PC-3 (cell line): Measurements from ENCODE around the gene TKT. TPM values are rescaled to one million over a fixed set of nuclear protein-coding genes. Genes with fewer than 3 reads are reported as not detected.

Experiments used
- ATAC-seq: fragments of 200-7000 bp; cut with Tn5 transposase; 2 replicates; pipeline ENCODE4 v1.9.1; 2020; ENCODE audit warnings: mild to moderate bottlenecking, moderate library complexity
- BruUV-seq: library from RNA; stranded (reverse); fragments of 400-500 nt; replicated peaks from 2 replicates; lab custom pipeline; 2021; lab: Mats Ljungman, UMichigan
- CTCF ChIA-PET: fragments of 300-600 bp; sonication (Branson Sonifier 250); formaldehyde crosslinking; loops from one replicate; lab custom pipeline; 2022; ENCODE audit warnings: antibody characterized with exemption; lab: Charles Lee
- POLR2A ChIA-PET: fragments of 300-600 bp; sonication (Branson Sonifier 250); formaldehyde crosslinking; loops from one replicate; lab custom pipeline; 2022; ENCODE audit warnings: antibody characterized with exemption; ENCODE audit not compliant: unreplicated experiment; lab: Charles Lee
- DNase-seq: peaks from one replicate; pipeline ENCODE4 v3.0.0-alpha.2; 2015
- H2AFZ ChIP-seq: fragments of 300-600 bp; sonication (generic); 2 replicates; pipeline ENCODE4 v1.6.0; 2016; ENCODE audit warnings: antibody characterized with exemption, low read length
- H3F3A ChIP-seq: fragments of 300-600 bp; sonication (generic); one replicate; pipeline ENCODE4 v1.6.0; 2017; ENCODE audit warnings: antibody characterized with exemption, low read length, control low read depth, mild to moderate bottlenecking; ENCODE audit not compliant: unreplicated experiment
- H3K27ac ChIP-seq: fragments of 300-600 bp; sonication (generic); 2 replicates; pipeline ENCODE4 v1.5.1; 2016; ENCODE audit warnings: mild to moderate bottlenecking, low read length
- H3K27me3 ChIP-seq: fragments of 300-600 bp; sonication (generic); 2 replicates; pipeline ENCODE4 v1.6.1; 2016; ENCODE audit warnings: low read length, mixed read lengths
- H3K36me3 ChIP-seq: fragments of 300-600 bp; sonication (generic); 2 replicates; pipeline ENCODE4 v1.6.1; 2016; ENCODE audit warnings: low read depth, mixed run types, low read length, mixed read lengths
- H3K4me1 ChIP-seq: fragments of 300-600 bp; sonication (generic); 2 replicates; pipeline ENCODE4 v1.5.1; 2016; ENCODE audit warnings: low read length; ENCODE audit not compliant: insufficient read depth
- H3K4me2 ChIP-seq: fragments of 300-600 bp; sonication (generic); 2 replicates; pipeline ENCODE4 v1.6.0; 2016; ENCODE audit warnings: low read length
- H3K4me3 ChIP-seq: fragments of 300-600 bp; sonication (generic); 2 replicates; pipeline ENCODE4 v1.5.1; 2016; ENCODE audit warnings: mild to moderate bottlenecking, low read length, mixed read lengths
- H3K79me2 ChIP-seq: fragments of 300-600 bp; sonication (generic); 2 replicates; pipeline ENCODE4 v1.6.1; 2017; ENCODE audit warnings: low read length, mixed read lengths
- H3K9ac ChIP-seq: fragments of 300-600 bp; sonication (generic); 2 replicates; pipeline ENCODE4 v1.6.0; 2016; ENCODE audit warnings: mild to moderate bottlenecking, low read length
- H3K9me2 ChIP-seq: fragments of 300-600 bp; sonication (generic); replicated peaks from 2 replicates; pipeline ENCODE4 v1.6.1; 2016; ENCODE audit warnings: mixed run types, low read length, mixed read lengths
- H3K9me3 ChIP-seq: fragments of 300-600 bp; sonication (generic); 2 replicates; pipeline ENCODE4 v1.6.1; 2016; ENCODE audit warnings: low read length, mixed read lengths
- H4K20me1 ChIP-seq: fragments of 300-600 bp; sonication (generic); 2 replicates; pipeline ENCODE4 v1.6.1; 2016; ENCODE audit warnings: low read length, mixed read lengths
- CTCF ChIP-seq: fragments of 300-600 bp; sonication (generic); conservative IDR thresholded peaks from 2 replicates; pipeline ENCODE4 v1.5.1; 2017; ENCODE audit warnings: antibody characterized with exemption, low read depth, mild to moderate bottlenecking, low read length
- EZH2 ChIP-seq: fragments of 300-600 bp; sonication (generic); IDR thresholded peaks from one replicate; pipeline ENCODE4 v1.6.1; 2017; ENCODE audit warnings: antibody characterized with exemption, mild to moderate bottlenecking, low read length; ENCODE audit not compliant: unreplicated experiment
- EZH2phosphoT487 ChIP-seq: fragments of 300-600 bp; sonication (generic); IDR thresholded peaks from 2 replicates; pipeline ENCODE4 v1.6.1; 2018; ENCODE audit warnings: mild to moderate bottlenecking, antibody characterized with exemption, low read length, borderline replicate concordance
- intact Hi-C: fragments of 100-400 bp; cut with micrococcal nuclease; formaldehyde crosslinking; loops from 2 replicates; pipeline ENCODE4 v1.9.0; 2023
- total RNA-seq: library from RNA; depleted of rRNA; stranded (reverse); fragments of >200 nt; gene quantifications from 2 replicates; pipeline ENCODE4 v1.2.3, GENCODE V29; 2014

TKT gene
- total RNA-seq, 1 experiment from 2014 or later, result 486 TPM

- Histone ChIP-seq H3K27me3 (no peaks in the 10 kb centered on the region), H3K4me1 (peaks cover 8% of the 10 kb centered on the region), H3K79me2 (peaks cover 80% of the 10 kb centered on the region), H3K4me3 (no peak overlapping the region), H3K36me3 (peaks cover 62% of the 10 kb centered on the region), H3K9me2 (no peaks in the 10 kb centered on the region), H4K20me1 (peaks cover 67% of the 10 kb centered on the region), H3K9me3 (no peaks in the 10 kb centered on the region), H3K9ac (no peak overlapping the region), H2AFZ (no peak overlapping the region), H3K4me2 (no peak overlapping the region), H3K27ac (no peak overlapping the region), H3F3A (peaks cover 11% of the 10 kb centered on the region)
- TF ChIP-seq CTCF, result no peak
- TF ChIP-seq EZH2phosphoT487, result no peak
- TF ChIP-seq EZH2, result no peak
- DNase-seq (no peak), ATAC-seq (no peak)
- intact Hi-C loops, result no loop called here
- ChIA-PET CTCF (no interaction called here), POLR2A (no interaction called here)
- no TSS peak for BruUV-seq
These were observed 12.7 kb downstream of the TKT start for GRCh38 chr3:53243165-53243564.

GRCh38 chr3:53242642-53243041 lies 13.2 kb downstream of the TKT start:
- CTCF ChIA-PET, result no interaction called here
- no peak for DNase-seq
- POLR2A ChIA-PET, result no interaction called here
- Histone ChIP-seq H3K79me2 (peaks cover 75% of the 10 kb centered on the region), H3K4me3 (no peak overlapping the region), H3K4me2 (no peak overlapping the region), H3K36me3 (peaks cover 62% of the 10 kb centered on the region), H3K9me3 (no peaks in the 10 kb centered on the region), H2AFZ (no peak overlapping the region), H3K27ac (no peak overlapping the region), H3K4me1 (peaks cover 12% of the 10 kb centered on the region), H4K20me1 (peaks cover 62% of the 10 kb centered on the region), H3F3A (peaks cover 11% of the 10 kb centered on the region), H3K9me2 (no peaks in the 10 kb centered on the region), H3K9ac (no peak overlapping the region), H3K27me3 (no peaks in the 10 kb centered on the region)
- ATAC-seq, result no peak
- no TSS peak for BruUV-seq
- no peak for TF ChIP-seq CTCF
- TF ChIP-seq EZH2phosphoT487, result no peak
- TF ChIP-seq EZH2, result no peak
- intact Hi-C loops, result no loop called here

GRCh38 chr3:53242155-53242554 lies 13.7 kb downstream of the TKT start:
- Histone ChIP-seq H3K9ac (no peak overlapping the region), H3K27me3 (no peaks in the 10 kb centered on the region), H3F3A (peaks cover 11% of the 10 kb centered on the region), H3K9me3 (no peaks in the 10 kb centered on the region), H2AFZ (no peak overlapping the region), H3K4me1 (peaks cover 17% of the 10 kb centered on the region), H3K9me2 (no peaks in the 10 kb centered on the region), H3K4me3 (no peak overlapping the region), H3K4me2 (no peak overlapping the region), H3K79me2 (peaks cover 71% of the 10 kb centered on the region), H4K20me1 (peaks cover 58% of the 10 kb centered on the region), H3K27ac (no peak overlapping the region), H3K36me3 (peaks cover 65% of the 10 kb centered on the region)
- DNase-seq (no peak), ATAC-seq (no peak)
- ChIA-PET CTCF (no interaction called here), POLR2A (no interaction called here)
- no TSS peak for BruUV-seq
- TF ChIP-seq CTCF (no peak), EZH2phosphoT487 (no peak), EZH2 (no peak)
- intact Hi-C loops, result no loop called here
